H1 (cell line): ENCODE results near the gene IFT25. TPM values are rescaled to one million over a fixed set of nuclear protein-coding genes. Genes with fewer than 3 reads are reported as not detected.

ENCODE experiments used
- CTCF ChIA-PET: fragments of 300-600 bp; sonication (Branson Sonifier 250); formaldehyde crosslinking; loops from one replicate; lab custom pipeline; 2021; ENCODE audit not compliant: partially characterized antibody; lab: Charles Lee
- POLR2A ChIA-PET: fragments of 300-600 bp; sonication (Branson Sonifier 250); formaldehyde crosslinking; loops from one replicate; lab custom pipeline; 2021; ENCODE audit warnings: inconsistent platforms; ENCODE audit not compliant: partially characterized antibody; lab: Charles Lee
- DNase-seq, 2 experiments: peaks; one replicate each; pipeline versions ENCODE4 v3.0.0 to v3.0.0-alpha.2; 2010 to 2022; ENCODE audit warnings: low spot score in 2 of 2, low read depth in 1 of 2, mixed read lengths in 1 of 2
- FAIRE-seq: peaks from 2 replicates; lab custom pipeline; 2011; peaks lifted over from hg19 to GRCh38; lab: Jason Lieb, UNC
- H2AFZ ChIP-seq: 2 replicates; pipeline ENCODE4 v1.8.1; 2012; ENCODE audit warnings: low read length, inconsistent platforms
- H2AK5ac ChIP-seq: 2 replicates; pipeline ENCODE4 v1.6.1; 2013; ENCODE audit warnings: low read depth, low read length
- H2BK120ac ChIP-seq: replicated peaks from 2 replicates; pipeline ENCODE3; 2013; ENCODE audit warnings: low read depth, low read length, inconsistent platforms
- H2BK12ac ChIP-seq: 2 replicates; pipeline ENCODE4 v1.6.1; 2013; ENCODE audit warnings: low read depth, low read length
- H2BK15ac ChIP-seq: 2 replicates; pipeline ENCODE4 v1.6.1; 2013; ENCODE audit warnings: low read length
- H2BK20ac ChIP-seq: 2 replicates; pipeline ENCODE4 v1.6.1; 2013; ENCODE audit warnings: low read length
- H2BK5ac ChIP-seq: 2 replicates; pipeline ENCODE4 v1.6.1; 2013; ENCODE audit warnings: low read depth, low read length
- H3K14ac ChIP-seq: 2 replicates; pipeline ENCODE4 v1.6.1; 2013; ENCODE audit warnings: inconsistent platforms; ENCODE audit not compliant: insufficient read length
- H3K18ac ChIP-seq: 2 replicates; pipeline ENCODE4 v1.6.1; 2013; ENCODE audit warnings: low read length; ENCODE audit errors: extremely low read depth
- H3K23ac ChIP-seq: 2 replicates; pipeline ENCODE4 v1.6.1; 2013; ENCODE audit warnings: inconsistent platforms; ENCODE audit not compliant: insufficient read length
- H3K23me2 ChIP-seq: 2 replicates; pipeline ENCODE4 v1.6.1; 2013; ENCODE audit warnings: low read depth, low read length
- H3K27ac ChIP-seq: 2 replicates; pipeline ENCODE4 v1.6.1; 2011; ENCODE audit warnings: low read depth, low read length, inconsistent platforms
- H3K27me3 ChIP-seq, 4 experiments: replicated peaks in 1 of 4; 1 replicate in 1 of 4; 2 replicates in 3 of 4; pipeline versions ENCODE4 v1.6.1 to v1.8.1; 2011 to 2013; ENCODE audit warnings: low read length in 3 of 4, mild to moderate bottlenecking in 3 of 4, inconsistent platforms in 2 of 4, mixed read lengths in 2 of 4, moderate library complexity in 1 of 4; ENCODE audit not compliant: control insufficient read depth in 3 of 4, insufficient read depth in 3 of 4; ENCODE audit errors: extremely low read depth in 1 of 4
- H3K36me3 ChIP-seq, 4 experiments: 2 replicates each; pipeline versions ENCODE4 v1.6.1 to v1.8.1; 2011 to 2013; ENCODE audit warnings: mild to moderate bottlenecking in 4 of 4, low read length in 3 of 4, moderate library complexity in 2 of 4, control low read depth in 1 of 4, inconsistent platforms in 1 of 4; ENCODE audit not compliant: insufficient read depth in 4 of 4, control insufficient read depth in 2 of 4
- H3K4ac ChIP-seq: replicated peaks from 2 replicates; pipeline ENCODE3; 2013; ENCODE audit warnings: low read length, low read depth, mixed read lengths, inconsistent platforms; ENCODE audit not compliant: insufficient read length
- H3K4me1 ChIP-seq, 4 experiments: replicated peaks in 1 of 4; 1 replicate in 1 of 4; 2 replicates in 3 of 4; pipeline versions ENCODE4 v1.6.1 to v1.8.1; 2011 to 2013; ENCODE audit warnings: low read length in 3 of 4, inconsistent platforms in 2 of 4, mixed read lengths in 1 of 4; ENCODE audit not compliant: insufficient read depth in 4 of 4, control insufficient read depth in 3 of 4
- H3K4me2 ChIP-seq, 2 experiments: 2 replicates each; pipeline versions ENCODE4 v1.6.1 to v1.8.1; 2011 to 2013; ENCODE audit warnings: low read depth in 2 of 2, low read length in 2 of 2, control low read depth in 1 of 2, inconsistent platforms in 1 of 2, mild to moderate bottlenecking in 1 of 2; ENCODE audit not compliant: insufficient read depth in 1 of 2
- H3K4me3 ChIP-seq, 4 experiments: fragments of 200-600, 300-600 bp in 1 of 4; sonication (generic), shearing (Covaris generic), sonication (Bioruptor Twin) in 1 of 4; 2 replicates each; pipeline versions ENCODE4 v1.5.1 to v1.8.1; 2011 to 2016; ENCODE audit warnings: low read length in 4 of 4, low read depth in 3 of 4, control low read depth in 2 of 4, inconsistent platforms in 2 of 4, mild to moderate bottlenecking in 2 of 4, mixed read lengths in 1 of 4, moderate library complexity in 1 of 4; ENCODE audit not compliant: insufficient read depth in 2 of 4; ENCODE audit errors: extremely low read depth in 1 of 4
- H3K56ac ChIP-seq: replicated peaks from 2 replicates; pipeline ENCODE3; 2013; ENCODE audit warnings: low read depth, mild to moderate bottlenecking, mixed read lengths, low read length, inconsistent platforms; ENCODE audit not compliant: insufficient read length
- H3K79me1 ChIP-seq: 2 replicates; pipeline ENCODE4 v1.6.1; 2013; ENCODE audit warnings: low read depth, low read length, control low read depth
- H3K79me2 ChIP-seq, 2 experiments: 2 replicates each; pipeline versions ENCODE4 v1.6.1 to v1.8.1; 2012 to 2013; ENCODE audit warnings: low read length in 2 of 2, mild to moderate bottlenecking in 2 of 2, inconsistent platforms in 1 of 2; ENCODE audit not compliant: insufficient read depth in 2 of 2, control insufficient read depth in 1 of 2
- H3K9ac ChIP-seq, 4 experiments: replicated peaks in 1 of 4; 1 replicate in 1 of 4; 2 replicates in 3 of 4; pipeline versions ENCODE4 v1.6.1 to v1.8.1; 2011 to 2013; ENCODE audit warnings: low read depth in 3 of 4, low read length in 3 of 4, control low read depth in 2 of 4, mild to moderate bottlenecking in 2 of 4, moderate library complexity in 2 of 4, inconsistent platforms in 1 of 4; ENCODE audit errors: extremely low read depth in 1 of 4
- H3K9me3 ChIP-seq, 2 experiments: 2 replicates each; pipeline versions ENCODE4 v1.6.1 to v1.8.1; 2012 to 2013; ENCODE audit warnings: mild to moderate bottlenecking in 2 of 2, moderate library complexity in 2 of 2, control low read depth in 1 of 2, inconsistent platforms in 1 of 2, low read depth in 1 of 2, low read length in 1 of 2, mixed read lengths in 1 of 2; ENCODE audit not compliant: insufficient read depth in 2 of 2
- H4K20me1 ChIP-seq, 2 experiments: replicated peaks in 1 of 2; 2 replicates each; pipeline versions ENCODE3 to v1.8.1; 2011 to 2013; ENCODE audit warnings: inconsistent platforms in 2 of 2, low read length in 2 of 2, mild to moderate bottlenecking in 1 of 2; ENCODE audit not compliant: insufficient read depth in 2 of 2, control insufficient read depth in 1 of 2
- H4K5ac ChIP-seq: 2 replicates; pipeline ENCODE4 v1.6.1; 2013; ENCODE audit warnings: low read length, low read depth, mixed read lengths, inconsistent platforms; ENCODE audit not compliant: insufficient read length
- H4K8ac ChIP-seq: 2 replicates; pipeline ENCODE4 v1.8.0; 2013; ENCODE audit warnings: mild to moderate bottlenecking, moderate library complexity, low read length, inconsistent platforms; ENCODE audit not compliant: insufficient read depth; ENCODE audit errors: extremely low read depth
- H4K91ac ChIP-seq: replicated peaks from 2 replicates; pipeline ENCODE3; 2013; ENCODE audit warnings: low read length, mixed read lengths, inconsistent platforms; ENCODE audit not compliant: insufficient read length
- CTBP2 ChIP-seq: IDR thresholded peaks from 2 replicates; pipeline ENCODE4 v1.7.0; 2011; ENCODE audit warnings: borderline replicate concordance, mild to moderate bottlenecking, moderate library complexity, mixed read lengths, low read length; ENCODE audit not compliant: insufficient read depth, insufficient read length
- SRF ChIP-seq: IDR thresholded peaks from 2 replicates; pipeline ENCODE4 v1.6.1; 2011; ENCODE audit warnings: mild to moderate bottlenecking, low read depth, low read length, moderate library complexity
- TCF12 ChIP-seq: IDR thresholded peaks from 2 replicates; pipeline ENCODE4 v1.6.1; 2011; ENCODE audit warnings: low read depth, mild to moderate bottlenecking, low read length
- WGBS, 2 experiments: shearing (Covaris generic) in 1 of 2; methylation state at CpG; one replicate each; pipeline versions ENCODE4 v1.1.6 to v1.1.7; 2013 to 2015; ENCODE audit warnings: low lambda C conversion rate in 2 of 2, mixed read lengths in 2 of 2, inconsistent platforms in 1 of 2, low coverage in 1 of 2, missing lambda C conversion rate in 1 of 2; ENCODE audit not compliant: insufficient replicate concordance in 2 of 2, insufficient coverage in 1 of 2, insufficient read length in 1 of 2; ENCODE audit errors: extremely low coverage in 1 of 2, missing lambda C conversion rate in 1 of 2; 5-methylcytosine and 5-hydroxymethylcytosine counted together
- long read RNA-seq, 2 experiments: library from RNA in 1 of 2; library from capped mRNA in 1 of 2; stranded (forward); transcript quantifications; one replicate each; pipeline ENCODE4 v2.0.0, GENCODE V29; 2021; ENCODE audit warnings: inconsistent platforms in 1 of 2
- polyA minus RNA-seq, 3 experiments: library from RNA; depleted of rRNA, polyadenylated mRNA; stranded (reverse); fragments of >200 nt; gene quantifications; 1 replicate in 2 of 3; 2 replicates in 1 of 3; pipeline ENCODE4 v1.2.3, GENCODE V29; 2011
- polyA plus RNA-seq, 7 experiments: library from polyadenylated mRNA; depleted of rRNA in 3 of 7; stranded (reverse) in 5 of 7; unstranded in 2 of 7; fragments of >200 nt in 5 of 7; fragments of 200-250 nt in 2 of 7; gene quantifications; 1 replicate in 5 of 7; 2 replicates in 1 of 7; 4 replicates in 1 of 7; pipeline versions ENCODE4 v1.2.1 to v1.2.3, GENCODE V29; 2011 to 2013; ENCODE audit warnings: missing spikeins in 2 of 7, mixed read lengths in 2 of 7
- total RNA-seq: library from RNA; stranded (reverse); fragmentation: NEBNext Ultra II Directional; extraction: Animal tissue kit (Norgen Biotek cat#: 25700); gene quantifications from 2 replicates; pipeline ENCODE4 v1.2.1, GENCODE V29; 2021
- TF ChIP-seq, protein P1 (sequence below): IDR thresholded peaks from 2 replicates; pipeline ENCODE4 v1.6.1; 2012; ENCODE audit warnings: low read length, inconsistent platforms
- TF ChIP-seq, protein P2 (sequence below): IDR thresholded peaks from 2 replicates; pipeline ENCODE4 v1.6.1; 2011; ENCODE audit warnings: low read length, improper control_type of control experiment

Gene IFT25
- total RNA-seq = 29.7 and 36.3 TPM in 2 replicates
- polyA plus RNA-seq (2011; rRNA removed) = 11.3 and 15.0 TPM in 2 replicates
- polyA plus RNA-seq (2011; cell fraction: cytosol; rRNA removed) = 22.9 TPM
- polyA plus RNA-seq (2011; cell fraction: nucleus; rRNA removed) = 7.7 TPM
- polyA plus RNA-seq (2012, experiment 1 of 2) = 26.8 to 58.2 TPM (median 33.2 TPM) in 4 replicates
- 24.3 TPM for polyA plus RNA-seq (2012, experiment 2 of 2)
- polyA plus RNA-seq (2013, experiment 1 of 2) = 40.4 TPM
- 42.1 TPM for polyA plus RNA-seq (2013, experiment 2 of 2)
- polyA minus RNA-seq (2011; rRNA and poly(A)+ RNA removed) = 4.2 and 5.5 TPM in 2 replicates
- polyA minus RNA-seq (2011; cell fraction: cytosol; rRNA and poly(A)+ RNA removed) = 6.2 TPM
- 9.7 TPM for polyA minus RNA-seq (2011; cell fraction: nucleus; rRNA and poly(A)+ RNA removed)
- long read RNA-seq, experiment 1, transcript HSPB11-201 (6 exons, 915 nt) = major isoform, 13 of 33 reads
- long read RNA-seq, experiment 1, partial matches to known transcripts = 7 of 33 reads
- long read RNA-seq, experiment 1, other reads (novel, unspliced or antisense) = 13 of 33 reads
- long read RNA-seq, experiment 2, partial matches to known transcripts = 0 of 3 reads
- long read RNA-seq, experiment 2, other reads (novel, unspliced or antisense) = 0 of 3 reads

DNA sequence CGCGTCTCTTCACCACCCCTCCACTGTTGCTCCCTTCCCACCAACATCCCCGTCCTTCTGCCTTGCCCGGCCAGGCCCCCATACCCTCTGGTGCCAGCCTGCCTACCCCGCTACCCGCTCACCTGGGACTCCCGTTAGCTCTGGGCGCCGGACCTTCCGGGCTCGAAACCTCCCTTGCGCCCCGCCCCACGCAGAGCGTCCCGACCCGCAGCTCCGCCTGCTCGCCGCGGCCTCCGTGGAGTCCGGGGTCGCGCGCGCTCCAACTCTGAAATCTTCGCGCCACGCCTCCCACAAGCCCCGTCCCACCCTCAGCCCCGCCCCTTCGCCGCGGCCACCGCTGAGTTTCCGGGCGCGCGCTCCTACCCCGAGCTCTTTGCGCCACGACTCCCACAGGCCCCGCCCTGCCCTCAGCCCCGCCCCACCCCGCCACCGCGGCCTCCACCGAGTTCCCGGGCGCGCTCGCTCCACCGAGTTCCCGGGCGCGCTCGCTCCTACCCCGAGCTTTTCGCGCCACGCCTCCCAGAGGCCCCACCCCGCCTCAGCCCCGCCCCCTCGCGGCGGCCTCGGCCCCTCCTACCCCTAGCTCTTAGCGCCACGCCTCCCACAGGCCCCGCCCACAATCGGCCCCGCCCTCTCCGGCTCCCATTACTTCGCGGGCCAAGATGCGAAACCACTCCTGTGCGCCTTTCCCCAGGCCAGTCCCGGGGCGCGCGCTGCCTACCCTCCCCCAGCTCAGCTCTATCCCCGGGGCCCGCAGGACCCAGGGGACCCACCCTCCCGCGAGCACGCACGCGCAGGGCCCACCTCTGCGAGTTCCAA is at the start of gene IFT25:
IFT25 (minus strand) TSS at position 267 of the 819 bp plus-strand sequence. CDS start 5,617 bp downstream, outside the sequence.
- peak within 1 kb of the TSS; percentile 45 to 79 (median 68); a peak in 6 of 7 replicates for H3K9ac ChIP-seq
- H3K27ac ChIP-seq = peak within 1 kb of the TSS; percentile 49; the same call in 1 of the 2 replicates
- no peak within 1 kb of the TSS for H2BK120ac ChIP-seq
- CTCF ChIA-PET = interaction anchor here (0.8 to 3.6 kb wide), 11 partner anchors 11 to 86 kb away, joined by 3 to 19 read pairs (median 3); no protein-coding TSS in a partner anchor
- no peak for FAIRE-seq
- no peak within 1 kb of the TSS for H2AK5ac ChIP-seq
- H3K4me1 ChIP-seq = peaks cover 4 to 18% (median 10%) of the 10 kb centered on the region in 4 experiments
- H3K56ac ChIP-seq = peak within 1 kb of the TSS; percentile 35
- peaks cover 14% of the 10 kb centered on the region for H3K23me2 ChIP-seq
- peak within 1 kb of the TSS; percentile 77; the same call in 1 of the 2 replicates for H2BK5ac ChIP-seq
- peak; percentile 73 to 100 for DNase-seq
- no peak within 1 kb of the TSS for H3K4ac ChIP-seq
- peaks cover 3 to 49% of the 10 kb centered on the region in 2 experiments; a peak in 2 of 4 replicates for H3K79me2 ChIP-seq
- no peak within 1 kb of the TSS for H4K91ac ChIP-seq
- peak within 1 kb of the TSS; percentile 77 to 98 (median 79) for H3K4me3 ChIP-seq
- H4K20me1 ChIP-seq = peaks cover 7 to 10% of the 10 kb centered on the region in 2 experiments
- H2BK12ac ChIP-seq = no peak within 1 kb of the TSS
- H2BK15ac ChIP-seq = peak within 1 kb of the TSS; percentile 41
- no peak within 1 kb of the TSS for H2BK20ac ChIP-seq
- no peak within 1 kb of the TSS; the same call in 1 of the 2 replicates for H2AFZ ChIP-seq
- H3K36me3 ChIP-seq = no peaks in the 10 kb centered on the region; a peak in 2 of 8 replicates
- WGBS, 2 experiments = 1% methylated on average over 21 of the region's 90 CpGs; no CpG with 5 or more reads in 1 of the 2 experiments
- no peaks in the 10 kb centered on the region for H3K27me3 ChIP-seq
- peak within 1 kb of the TSS; percentile 88 for H4K5ac ChIP-seq
- POLR2A ChIA-PET = interaction anchor here (0.6 to 2.1 kb wide), 9 partner anchors 11 to 85 kb away, joined by 3 to 7 read pairs (median 4); no protein-coding TSS in a partner anchor
- H3K23ac ChIP-seq = no peak within 1 kb of the TSS
- no peaks in the 10 kb centered on the region for H3K9me3 ChIP-seq
- peak within 1 kb of the TSS; percentile 61 for H4K8ac ChIP-seq
- peaks cover 16% of the 10 kb centered on the region for H3K79me1 ChIP-seq
- peak within 1 kb of the TSS; percentile 93 for H3K18ac ChIP-seq
- peak within 1 kb of the TSS; percentile 82 to 96 for H3K4me2 ChIP-seq
- no peak within 1 kb of the TSS for H3K14ac ChIP-seq
- TF ChIP-seq TCF12 (no peak), SRF (no peak), CTBP2 (no peak)
- TF ChIP-seq, protein P1, sequence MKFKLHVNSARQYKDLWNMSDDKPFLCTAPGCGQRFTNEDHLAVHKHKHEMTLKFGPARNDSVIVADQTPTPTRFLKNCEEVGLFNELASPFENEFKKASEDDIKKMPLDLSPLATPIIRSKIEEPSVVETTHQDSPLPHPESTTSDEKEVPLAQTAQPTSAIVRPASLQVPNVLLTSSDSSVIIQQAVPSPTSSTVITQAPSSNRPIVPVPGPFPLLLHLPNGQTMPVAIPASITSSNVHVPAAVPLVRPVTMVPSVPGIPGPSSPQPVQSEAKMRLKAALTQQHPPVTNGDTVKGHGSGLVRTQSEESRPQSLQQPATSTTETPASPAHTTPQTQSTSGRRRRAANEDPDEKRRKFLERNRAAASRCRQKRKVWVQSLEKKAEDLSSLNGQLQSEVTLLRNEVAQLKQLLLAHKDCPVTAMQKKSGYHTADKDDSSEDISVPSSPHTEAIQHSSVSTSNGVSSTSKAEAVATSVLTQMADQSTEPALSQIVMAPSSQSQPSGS = no peak
- TF ChIP-seq, protein P2, sequence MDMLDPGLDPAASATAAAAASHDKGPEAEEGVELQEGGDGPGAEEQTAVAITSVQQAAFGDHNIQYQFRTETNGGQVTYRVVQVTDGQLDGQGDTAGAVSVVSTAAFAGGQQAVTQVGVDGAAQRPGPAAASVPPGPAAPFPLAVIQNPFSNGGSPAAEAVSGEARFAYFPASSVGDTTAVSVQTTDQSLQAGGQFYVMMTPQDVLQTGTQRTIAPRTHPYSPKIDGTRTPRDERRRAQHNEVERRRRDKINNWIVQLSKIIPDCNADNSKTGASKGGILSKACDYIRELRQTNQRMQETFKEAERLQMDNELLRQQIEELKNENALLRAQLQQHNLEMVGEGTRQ = no peak
